GM19324 (cell line): ENCODE results near the gene GALNT17.

Source experiments
- ATAC-seq: cut with Tn5 transposase; IDR thresholded peaks from one replicate; pipeline ENCODE4 v1.9.1; 2021; ENCODE audit warnings: mild to moderate bottlenecking, moderate library complexity; ENCODE audit not compliant: unreplicated experiment, low FRiP score

The GALNT17 gene

GRCh38 chr7:71272509-71273490, 140.9 kb downstream of the GALNT17 start:
- no peak for ATAC-seq

- ATAC-seq, result no peak
These were observed 146.3 kb downstream of the GALNT17 start for GRCh38 chr7:71278257-71278656.

GRCh38 chr7:71281261-71281660, 149.3 kb downstream of the GALNT17 start:
- ATAC-seq, result no peak

GRCh38 chr7:71283802-71284201, 151.9 kb downstream of the GALNT17 start:
- no peak for ATAC-seq

- no peak for ATAC-seq
These were observed 153.7 kb downstream of the GALNT17 start for GRCh38 chr7:71285571-71286145.

- ATAC-seq, result no peak
These were observed 154.4 kb downstream of the GALNT17 start for GRCh38 chr7:71286336-71286735.

GRCh38 chr7:71286924-71287323, 155.0 kb downstream of the GALNT17 start:
- no peak for ATAC-seq

- no peak for ATAC-seq
These were observed 158.5 kb downstream of the GALNT17 start for GRCh38 chr7:71290452-71290851.

- no peak for ATAC-seq
These were observed 166.4 kb downstream of the GALNT17 start for GRCh38 chr7:71298378-71298777.

GRCh38 chr7:71300086-71300485, 168.1 kb downstream of the GALNT17 start:
- ATAC-seq, result no peak

GRCh38 chr7:71300603-71301002, 168.7 kb downstream of the GALNT17 start:
- ATAC-seq, result no peak

- ATAC-seq, result no peak
These were observed 169.2 kb downstream of the GALNT17 start for GRCh38 chr7:71301167-71301566.

GRCh38 chr7:71303566-71303965, 171.6 kb downstream of the GALNT17 start:
- ATAC-seq, result no peak

- no peak for ATAC-seq
These were observed 176.2 kb downstream of the GALNT17 start for GRCh38 chr7:71308096-71308495.

GRCh38 chr7:71311576-71311975, 179.6 kb downstream of the GALNT17 start:
- no peak for ATAC-seq

GRCh38 chr7:71312755-71313490, 181.0 kb downstream of the GALNT17 start:
- no peak for ATAC-seq

- no peak for ATAC-seq
These were observed 181.6 kb downstream of the GALNT17 start for GRCh38 chr7:71313553-71313952.

- ATAC-seq, result no peak
These were observed 189.0 kb downstream of the GALNT17 start for GRCh38 chr7:71320916-71321315.

- ATAC-seq, result no peak
These were observed 190.3 kb downstream of the GALNT17 start for GRCh38 chr7:71322201-71322600.

GRCh38 chr7:71323726-71324125, 191.8 kb downstream of the GALNT17 start:
- ATAC-seq, result no peak

- no peak for ATAC-seq
These were observed 193.2 kb downstream of the GALNT17 start for GRCh38 chr7:71325151-71325550.
